Thoracic aorta (tissue), 2 donors: ENCODE data around the gene EPS8L2. TPM values are rescaled to one million over a fixed set of nuclear protein-coding genes. Genes with fewer than 3 reads are reported as not detected.

Experiments
- ATAC-seq: fragments of 150-250 bp; one replicate; pipeline ENCODE4 v1.8.0; 2017; ENCODE audit warnings: low read depth; ENCODE audit not compliant: insufficient number of reproducible peaks, low FRiP score
- DNase-seq: peaks from one replicate; pipeline ENCODE4 v3.0.0-alpha.2; 2020; ENCODE audit warnings: low spot score
- H3K27ac ChIP-seq, 2 donors: fragments of 200-600 bp; sonication (generic); 1 replicate in 1 of 2; 2 replicates in 1 of 2; pipeline ENCODE4 v1.5.1; 2016; ENCODE audit warnings: mild to moderate bottlenecking in 2 of 2, moderate library complexity in 2 of 2
- H3K27me3 ChIP-seq: fragments of 200-600 bp; sonication (generic); replicated peaks from 2 replicates; pipeline ENCODE4 v1.6.0; 2016; ENCODE audit warnings: mild to moderate bottlenecking; ENCODE audit not compliant: insufficient read depth
- H3K36me3 ChIP-seq: fragments of 200-600 bp; sonication (generic); one replicate; pipeline ENCODE4 v1.5.1; 2016
- H3K4me1 ChIP-seq, 2 donors: fragments of 200-600 bp; sonication (generic); 1 replicate in 1 of 2; 2 replicates in 1 of 2; pipeline versions ENCODE4 v1.5.1 to v1.6.0; 2016; ENCODE audit warnings: low read depth in 2 of 2, mild to moderate bottlenecking in 1 of 2; ENCODE audit not compliant: control insufficient read depth in 1 of 2
- H3K4me3 ChIP-seq: fragments of 200-600 bp; sonication (generic); 2 replicates; pipeline ENCODE4 v1.5.1; 2016; ENCODE audit warnings: mild to moderate bottlenecking
- H3K9me3 ChIP-seq: fragments of 200-600 bp; sonication (generic); 2 replicates; pipeline ENCODE4 v1.5.1; 2016
- total RNA-seq, 2 donors: library from RNA; depleted of rRNA; stranded (reverse); fragments of >200 nt; gene quantifications; one replicate each; pipeline versions ENCODE4 v1.1.0 to v1.2.3, GENCODE V29; 2016
- TF ChIP-seq, protein P1 (sequence below): fragments of 200-600 bp; sonication (generic); IDR thresholded peaks from one replicate; pipeline ENCODE4 v1.5.1; 2019; ENCODE audit warnings: antibody characterized with exemption

Gene EPS8L2
- total RNA-seq, 2 donors from 2014 or later: 39.6 to 75.9 TPM

DNA sequence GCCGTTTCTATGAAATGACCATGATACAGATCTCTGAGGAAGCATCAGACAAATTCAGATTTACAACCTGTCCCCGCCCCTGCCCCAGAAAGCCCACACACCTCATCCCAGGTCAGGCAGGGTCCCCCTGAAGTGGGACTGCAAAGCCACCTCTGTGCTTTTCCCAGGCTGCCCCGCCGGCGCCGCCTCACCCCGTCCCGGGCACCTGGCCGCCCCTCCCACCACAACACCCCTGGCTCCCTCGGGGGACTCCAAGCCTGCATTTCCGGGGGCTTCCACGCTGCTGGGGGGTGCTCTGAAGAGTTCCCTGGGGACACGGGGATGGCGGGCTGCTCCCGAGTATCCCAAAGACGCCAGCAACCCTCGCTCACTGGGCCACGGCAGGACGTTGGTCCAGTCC, 45.8 kb upstream of the EPS8L2 start:
- Histone ChIP-seq H3K27ac (no peak overlapping the region), H3K4me1 (no peaks in the 10 kb centered on the region), H3K9me3 (no peaks in the 10 kb centered on the region), H3K27me3 (no peaks in the 10 kb centered on the region), H3K36me3 (peaks cover 18% of the 10 kb centered on the region), H3K4me3 (no peak overlapping the region)
- TF ChIP-seq, protein P1, sequence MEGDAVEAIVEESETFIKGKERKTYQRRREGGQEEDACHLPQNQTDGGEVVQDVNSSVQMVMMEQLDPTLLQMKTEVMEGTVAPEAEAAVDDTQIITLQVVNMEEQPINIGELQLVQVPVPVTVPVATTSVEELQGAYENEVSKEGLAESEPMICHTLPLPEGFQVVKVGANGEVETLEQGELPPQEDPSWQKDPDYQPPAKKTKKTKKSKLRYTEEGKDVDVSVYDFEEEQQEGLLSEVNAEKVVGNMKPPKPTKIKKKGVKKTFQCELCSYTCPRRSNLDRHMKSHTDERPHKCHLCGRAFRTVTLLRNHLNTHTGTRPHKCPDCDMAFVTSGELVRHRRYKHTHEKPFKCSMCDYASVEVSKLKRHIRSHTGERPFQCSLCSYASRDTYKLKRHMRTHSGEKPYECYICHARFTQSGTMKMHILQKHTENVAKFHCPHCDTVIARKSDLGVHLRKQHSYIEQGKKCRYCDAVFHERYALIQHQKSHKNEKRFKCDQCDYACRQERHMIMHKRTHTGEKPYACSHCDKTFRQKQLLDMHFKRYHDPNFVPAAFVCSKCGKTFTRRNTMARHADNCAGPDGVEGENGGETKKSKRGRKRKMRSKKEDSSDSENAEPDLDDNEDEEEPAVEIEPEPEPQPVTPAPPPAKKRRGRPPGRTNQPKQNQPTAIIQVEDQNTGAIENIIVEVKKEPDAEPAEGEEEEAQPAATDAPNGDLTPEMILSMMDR: no peak
- ATAC-seq (no peak), DNase-seq (no peak)

DNA sequence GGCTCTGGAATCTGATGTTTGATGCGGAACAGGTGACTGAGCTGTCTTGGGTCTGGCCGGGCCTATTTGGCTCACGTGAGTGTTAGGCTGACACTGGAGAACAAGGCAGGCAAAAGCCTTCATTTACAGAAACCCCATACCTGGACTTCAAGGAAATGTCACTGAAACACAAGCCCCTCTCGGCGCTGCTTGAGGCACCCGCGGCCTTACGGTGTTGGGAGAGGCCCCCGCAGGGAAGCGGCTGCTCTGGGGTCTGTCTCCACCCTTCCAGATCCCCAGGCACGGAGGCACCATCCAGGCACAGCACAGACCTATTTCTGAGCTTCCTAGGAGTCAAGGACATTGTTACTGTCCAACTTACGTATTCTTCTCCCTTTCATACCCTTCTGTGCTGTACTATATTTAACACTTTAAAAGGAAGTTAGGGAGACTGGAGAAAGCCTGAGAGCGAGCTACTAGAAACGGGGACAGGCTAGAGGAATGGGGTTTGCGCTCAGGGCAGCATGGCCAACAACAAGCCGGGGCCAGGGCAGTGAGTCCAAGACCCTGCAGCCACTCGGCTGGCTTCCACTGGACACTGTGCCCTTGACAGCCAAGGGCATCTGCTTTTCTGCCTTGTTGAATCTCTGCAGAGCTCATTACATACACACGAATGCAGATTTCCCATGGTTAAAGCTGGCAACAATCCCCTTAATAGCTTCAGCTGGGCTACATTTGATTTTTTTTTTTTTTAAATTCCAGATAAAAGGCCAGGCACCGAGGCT, 45.2 kb upstream of the EPS8L2 start:
- ATAC-seq: no peak

DNA sequence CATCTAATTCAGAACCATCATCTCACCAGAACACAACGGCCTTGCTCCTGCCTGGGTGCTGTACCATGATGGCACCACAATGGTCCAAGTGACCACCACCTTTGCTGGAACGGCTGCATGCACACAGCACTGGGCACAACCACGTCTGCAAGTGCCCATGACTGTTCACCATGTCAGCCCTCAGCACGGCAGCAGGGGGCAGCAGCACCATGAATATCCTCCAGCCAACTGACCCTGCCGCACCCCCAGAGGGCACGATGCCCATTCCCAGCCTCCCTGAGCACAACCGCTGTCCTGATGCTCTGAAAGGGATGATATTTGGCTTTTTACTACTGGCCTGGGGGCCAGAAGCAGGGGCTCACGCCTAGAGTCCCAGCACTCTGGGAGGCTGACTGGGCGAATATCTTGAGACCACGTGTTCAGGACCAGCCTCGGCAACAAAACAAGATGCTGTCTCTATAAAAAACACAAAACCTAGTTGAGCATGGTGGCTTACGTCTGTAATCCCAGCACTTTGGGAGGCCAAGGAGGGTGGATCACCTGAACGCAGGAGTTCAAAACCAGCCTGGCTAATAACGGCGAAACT, 43.2 kb upstream of the EPS8L2 start:
- H3K4me1 ChIP-seq: no peaks in the 10 kb centered on the region
- H3K27me3 ChIP-seq: no peaks in the 10 kb centered on the region
- no peak overlapping the region for H3K4me3 ChIP-seq
- DNase-seq: peak; percentile 25
- ATAC-seq: peak; percentile 50
- H3K27ac ChIP-seq: no peak overlapping the region
- TF ChIP-seq, protein P1: peak; percentile 71
- H3K36me3 ChIP-seq: peaks cover 25% of the 10 kb centered on the region
- no peaks in the 10 kb centered on the region for H3K9me3 ChIP-seq

More for the DNA sequence above, 45.2 kb upstream of the EPS8L2 start:
- TF ChIP-seq, protein P1: no peak
- Histone ChIP-seq H3K36me3 (peaks cover 18% of the 10 kb centered on the region), H3K4me1 (no peaks in the 10 kb centered on the region), H3K4me3 (no peak overlapping the region), H3K9me3 (no peaks in the 10 kb centered on the region), H3K27ac (no peak overlapping the region), H3K27me3 (no peaks in the 10 kb centered on the region)
- DNase-seq: no peak

DNA sequence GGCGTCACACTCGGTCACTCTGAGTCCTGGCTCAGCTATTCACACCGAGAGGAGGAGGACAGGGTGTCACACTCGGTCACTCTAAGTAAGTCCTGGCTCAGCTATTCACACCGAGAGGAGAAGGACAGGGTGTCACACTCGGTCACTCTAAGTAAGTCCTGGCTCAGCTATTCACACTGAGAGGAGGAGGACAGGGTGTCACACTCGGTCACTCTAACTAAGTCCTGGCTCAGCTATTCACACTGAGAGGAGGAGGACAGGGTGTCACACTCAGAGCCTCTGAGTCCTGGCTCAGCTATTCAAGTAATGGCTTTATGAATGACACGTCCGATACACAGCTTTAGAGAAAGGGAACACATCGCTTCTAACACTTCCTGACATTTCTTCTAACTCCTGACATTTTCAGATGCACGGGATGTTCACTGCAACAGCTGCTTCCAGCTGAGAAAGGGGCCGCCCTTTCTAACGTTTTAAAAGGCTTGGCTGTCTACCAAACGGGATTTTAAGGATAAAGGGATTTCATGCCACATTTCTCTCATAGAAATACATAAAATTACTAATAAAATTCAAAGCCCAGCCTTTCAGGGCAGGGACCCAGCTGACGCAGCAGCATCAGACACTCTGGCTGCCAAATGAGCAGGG, 40.8 kb upstream of the EPS8L2 start:
- Histone ChIP-seq H3K4me1 (no peaks in the 10 kb centered on the region), H3K27ac (no peak overlapping the region), H3K9me3 (no peaks in the 10 kb centered on the region), H3K4me3 (no peak overlapping the region), H3K27me3 (no peaks in the 10 kb centered on the region), H3K36me3 (peaks cover 15% of the 10 kb centered on the region)
- no peak for ATAC-seq
- TF ChIP-seq, protein P1: no peak
- no peak for DNase-seq

DNA sequence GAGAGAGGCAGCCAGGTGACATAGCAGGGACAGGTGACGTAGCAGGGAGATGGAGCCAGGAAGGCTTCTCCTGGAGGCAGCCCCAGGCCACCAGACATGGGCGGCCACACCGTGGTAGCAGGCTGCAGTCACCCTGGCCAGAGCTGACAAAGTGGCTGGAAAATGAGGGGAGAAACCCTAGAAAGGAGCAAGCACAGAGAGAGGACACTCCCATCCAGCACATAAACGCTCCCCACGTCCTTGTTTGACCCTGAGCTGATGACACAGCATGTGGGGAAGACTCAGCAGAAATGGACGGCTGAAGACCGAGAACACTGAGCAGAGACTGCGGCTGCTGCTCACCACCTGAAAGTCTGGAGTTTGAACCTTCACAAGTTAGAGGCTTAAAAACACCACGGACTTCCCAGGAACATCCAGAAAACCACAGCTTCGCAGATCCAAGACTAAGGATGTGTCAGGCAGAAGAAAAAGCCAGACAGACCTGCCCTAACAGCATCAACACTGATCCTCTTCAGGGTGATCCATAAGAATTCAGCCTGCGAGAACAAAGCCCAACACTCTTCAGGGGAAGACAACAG, 40.2 kb upstream of the EPS8L2 start:
- DNase-seq: no peak
- TF ChIP-seq, protein P1: no peak
- Histone ChIP-seq H3K36me3 (peaks cover 12% of the 10 kb centered on the region), H3K27ac (no peak overlapping the region), H3K4me3 (no peak overlapping the region), H3K9me3 (no peaks in the 10 kb centered on the region), H3K4me1 (no peaks in the 10 kb centered on the region), H3K27me3 (no peaks in the 10 kb centered on the region)
- no peak for ATAC-seq
